ENCODE measurements around the gene CYYR1. TPM values are rescaled to one million over a fixed set of nuclear protein-coding genes. Genes with fewer than 3 reads are reported as not detected.

CYYR1 gene
- total and polyA plus RNA-seq, 2 donors (not counting 3 experiments of a cell fraction or from before 2014, with no cell fraction given) = 13.2 to 25.7 TPM

DNA sequence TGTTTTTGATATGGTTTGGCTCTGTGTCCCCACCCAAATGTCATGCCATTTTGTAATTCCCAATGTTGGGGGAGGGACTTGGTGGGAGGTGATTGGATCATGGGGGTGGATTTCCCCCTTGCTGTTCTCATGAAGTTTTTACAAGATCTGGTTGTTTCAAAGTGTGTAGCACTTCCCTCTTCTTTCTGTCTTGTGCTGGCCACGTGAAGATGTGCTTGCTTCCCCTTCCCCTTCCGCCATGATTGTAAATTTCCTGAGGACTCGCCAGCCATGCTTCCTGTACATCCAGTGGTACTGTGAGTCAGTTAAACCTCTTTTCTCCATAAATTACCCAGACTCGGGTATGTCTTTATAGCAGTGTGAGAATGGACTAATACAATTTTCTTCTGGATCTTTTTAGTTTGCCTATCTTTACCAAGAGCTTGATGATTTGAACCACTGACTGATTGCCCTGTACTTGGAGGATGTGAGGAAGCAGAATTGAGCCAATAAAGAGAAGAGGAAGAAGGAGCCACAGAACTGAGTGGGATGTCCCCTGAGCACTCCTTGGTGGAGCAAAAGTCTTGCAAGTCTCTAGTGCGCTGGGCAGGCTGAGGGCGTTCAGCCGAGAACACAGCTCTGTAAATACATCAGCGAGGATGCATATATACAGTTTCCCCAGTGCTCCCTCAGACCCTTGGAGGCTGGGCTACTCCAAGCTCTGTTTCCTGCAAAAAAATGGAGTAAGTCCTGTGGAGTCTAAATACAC, 102.6 kb downstream of the CYYR1 start:
- Histone ChIP-seq H3K9ac (replicated peaks; ENCODE audit: extremely low read depth, insufficient read depth, low read length) (no peak overlapping the region), H3K27me3 (ENCODE audit: control insufficient read depth in 2 of 2, insufficient read depth in 2 of 2, low read length in 2 of 2) (no peaks in the 10 kb centered on the region), H4K20me1 (replicated peaks; ENCODE audit: control insufficient read depth, extremely low read depth, insufficient read depth, low read length) (no peaks in the 10 kb centered on the region), H3K27ac (ENCODE audit: insufficient read depth, low read depth, low read length) (no peak overlapping the region), H3K79me2 (ENCODE audit: control insufficient read depth, insufficient read depth, low read length) (no peaks in the 10 kb centered on the region), H2AFZ (ENCODE audit: low read depth, low read length) (no peak overlapping the region), H3K4me3 (replicated peaks in 1 of 3; ENCODE audit: insufficient read depth in 1 of 3, low read depth in 1 of 3, low read length in 3 of 3) (no peak overlapping the region), H3K4me2 (ENCODE audit: insufficient read depth, low read length) (no peak overlapping the region), H3K9me1 (replicated peaks; ENCODE audit: control insufficient read depth, extremely low read depth, insufficient read depth, low read length) (no peaks in the 10 kb centered on the region), H3K36me3 (ENCODE audit: control insufficient read depth in 2 of 2, extremely low read depth in 1 of 2, insufficient read depth in 2 of 2, low read length in 2 of 2) (no peaks in the 10 kb centered on the region), H3K9me3 (replicated peaks; ENCODE audit: control insufficient read depth, insufficient read depth, low read length) (no peaks in the 10 kb centered on the region), H3K4me1 (ENCODE audit: control insufficient read depth, extremely low read depth, insufficient read depth, low read length) (no peaks in the 10 kb centered on the region)
- CTCF ChIA-PET = no interaction called here
- POLR2A ChIA-PET = no interaction called here
- DNase-seq (ENCODE audit: low read depth, low spot score) (no peak), FAIRE-seq (no peak)
- intact Hi-C loops (cut with micrococcal nuclease) (no loop called here), dilution Hi-C loops (cut with MboI; ENCODE audit: extremely low pct_ligation_motif_present, low sequenced_read_pairs) (no loop called here)
- no peak for TF ChIP-seq MYC (IDR thresholded peaks at IDR 0.05; ENCODE audit: low read depth, low read length)
- TF ChIP-seq, protein P1, sequence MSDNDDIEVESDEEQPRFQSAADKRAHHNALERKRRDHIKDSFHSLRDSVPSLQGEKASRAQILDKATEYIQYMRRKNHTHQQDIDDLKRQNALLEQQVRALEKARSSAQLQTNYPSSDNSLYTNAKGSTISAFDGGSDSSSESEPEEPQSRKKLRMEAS (IDR thresholded peaks at IDR 0.05; ENCODE audit: insufficient read depth, insufficient read length) = no peak
- TF ChIP-seq JUN (IDR thresholded peaks at IDR 0.05; ENCODE audit: borderline replicate concordance, insufficient read depth, insufficient read length, low read depth) = no peak
- no peak for TF ChIP-seq POLR2A (IDR thresholded peaks at IDR 0.05; ENCODE audit: low read depth, low read length)
- no peak for TF ChIP-seq GATA2 (IDR thresholded peaks at IDR 0.05; ENCODE audit: insufficient read depth, insufficient read length, low read depth, low read length)
- TF ChIP-seq, protein P2, sequence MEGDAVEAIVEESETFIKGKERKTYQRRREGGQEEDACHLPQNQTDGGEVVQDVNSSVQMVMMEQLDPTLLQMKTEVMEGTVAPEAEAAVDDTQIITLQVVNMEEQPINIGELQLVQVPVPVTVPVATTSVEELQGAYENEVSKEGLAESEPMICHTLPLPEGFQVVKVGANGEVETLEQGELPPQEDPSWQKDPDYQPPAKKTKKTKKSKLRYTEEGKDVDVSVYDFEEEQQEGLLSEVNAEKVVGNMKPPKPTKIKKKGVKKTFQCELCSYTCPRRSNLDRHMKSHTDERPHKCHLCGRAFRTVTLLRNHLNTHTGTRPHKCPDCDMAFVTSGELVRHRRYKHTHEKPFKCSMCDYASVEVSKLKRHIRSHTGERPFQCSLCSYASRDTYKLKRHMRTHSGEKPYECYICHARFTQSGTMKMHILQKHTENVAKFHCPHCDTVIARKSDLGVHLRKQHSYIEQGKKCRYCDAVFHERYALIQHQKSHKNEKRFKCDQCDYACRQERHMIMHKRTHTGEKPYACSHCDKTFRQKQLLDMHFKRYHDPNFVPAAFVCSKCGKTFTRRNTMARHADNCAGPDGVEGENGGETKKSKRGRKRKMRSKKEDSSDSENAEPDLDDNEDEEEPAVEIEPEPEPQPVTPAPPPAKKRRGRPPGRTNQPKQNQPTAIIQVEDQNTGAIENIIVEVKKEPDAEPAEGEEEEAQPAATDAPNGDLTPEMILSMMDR (IDR thresholded peaks at IDR 0.05; ENCODE audit: extremely low read depth in 1 of 2, insufficient read depth in 1 of 2, low read depth in 1 of 2, low read length in 2 of 2) = no peak
- TF ChIP-seq EZH2 (IDR thresholded peaks at IDR 0.05; ENCODE audit: borderline replicate concordance, low read depth, low read length, severe bottlenecking) = no peak
- TF ChIP-seq POLR2AphosphoS5 (IDR thresholded peaks at IDR 0.05; ENCODE audit: insufficient read depth, low read depth, low read length) = no peak
- no TSS peak for BruUV-seq (replicated peaks)

Measured in endothelial cell of umbilical vein (primary cell).